Measurements from ENCODE around the gene ADK. TPM values are rescaled to one million over a fixed set of nuclear protein-coding genes. Genes with fewer than 3 reads are reported as not detected.
"Not testable (repeated sequence)": the region's sequence is repeated elsewhere in the genome, so short reads cannot be mapped to it uniquely, and the experiment has no call there.

Gene ADK
- polyA plus RNA-seq, 1 donor (not counting 4 experiments of a cell fraction or from before 2014, with no cell fraction given): 139 TPM

GRCh38 chr10:74297389-74298080 lies 146.5 kb downstream of the ADK start:
- H3K9ac ChIP-seq (ENCODE audit: control insufficient read depth, extremely low read depth, insufficient read depth, low read length): no peak overlapping the region
- H3K36me3 ChIP-seq (ENCODE audit: control insufficient read depth in 2 of 2, extremely low read depth in 1 of 2, insufficient read depth in 2 of 2, low read length in 2 of 2): no peaks in the 10 kb centered on the region
- no peak overlapping the region for H3K4me2 ChIP-seq (ENCODE audit: control insufficient read depth, extremely low read depth, insufficient read depth, low read depth, low read length)
- no peaks in the 10 kb centered on the region for H4K20me1 ChIP-seq (ENCODE audit: control insufficient read depth, extremely low read depth, insufficient read depth, low read length)
- FAIRE-seq: no peak
- peaks cover 20% of the 10 kb centered on the region for H3K4me1 ChIP-seq (ENCODE audit: control insufficient read depth, extremely low read depth, insufficient read depth, low read length)
- dilution Hi-C loops (cut with MboI; ENCODE audit: extremely low pct_ligation_motif_present, low sequenced_read_pairs): no loop called here
- H3K79me2 ChIP-seq (ENCODE audit: control insufficient read depth, insufficient read depth, low read length): peaks cover 35% of the 10 kb centered on the region
- no peaks in the 10 kb centered on the region for H3K9me3 ChIP-seq (ENCODE audit: control insufficient read depth, low read depth, low read length)
- H3K9me1 ChIP-seq (ENCODE audit: control insufficient read depth, extremely low read depth, insufficient read depth, low read length): no peaks in the 10 kb centered on the region
- no peak overlapping the region for H3K4me3 ChIP-seq (ENCODE audit: control insufficient read depth in 2 of 3, extremely low read depth in 1 of 3, insufficient read depth in 2 of 3, low read depth in 1 of 3, low read length in 3 of 3)
- H2AFZ ChIP-seq (ENCODE audit: control insufficient read depth, low read length): no peak overlapping the region
- no peak overlapping the region for H3K27ac ChIP-seq (ENCODE audit: control insufficient read depth, insufficient read depth, low read length)
- H3K27me3 ChIP-seq (ENCODE audit: control insufficient read depth, extremely low read depth, insufficient read depth, low read length): no peaks in the 10 kb centered on the region
- TF ChIP-seq CTCF (optimal IDR thresholded peaks at IDR 0.05 in 1 of 3, IDR thresholded peaks at IDR 0.05 in 1 of 3, conservative IDR thresholded peaks at IDR 0.05 in 1 of 3; ENCODE audit: extremely low read depth in 1 of 3, insufficient read depth in 2 of 3, low read length in 3 of 3) (no peak), EZH2 (IDR thresholded peaks at IDR 0.05; ENCODE audit: low read length) (no peak)
- no peak for DNase-seq (ENCODE audit: low read depth, low spot score)

- H3K27me3 ChIP-seq (ENCODE audit: control insufficient read depth, extremely low read depth, insufficient read depth, low read length); H3K9me1 ChIP-seq (ENCODE audit: control insufficient read depth, extremely low read depth, insufficient read depth, low read length); H3K4me3 ChIP-seq (ENCODE audit: control insufficient read depth in 2 of 3, extremely low read depth in 1 of 3, insufficient read depth in 2 of 3, low read depth in 1 of 3, low read length in 3 of 3); FAIRE-seq; H3K27ac ChIP-seq (ENCODE audit: control insufficient read depth, insufficient read depth, low read length); dilution Hi-C loops (cut with MboI; ENCODE audit: extremely low pct_ligation_motif_present, low sequenced_read_pairs); H3K4me2 ChIP-seq (ENCODE audit: control insufficient read depth, extremely low read depth, insufficient read depth, low read depth, low read length); H2AFZ ChIP-seq (ENCODE audit: control insufficient read depth, low read length); DNase-seq (ENCODE audit: low read depth, low spot score); H4K20me1 ChIP-seq (ENCODE audit: control insufficient read depth, extremely low read depth, insufficient read depth, low read length); H3K4me1 ChIP-seq (ENCODE audit: control insufficient read depth, extremely low read depth, insufficient read depth, low read length); H3K36me3 ChIP-seq (ENCODE audit: control insufficient read depth in 2 of 2, extremely low read depth in 1 of 2, insufficient read depth in 2 of 2, low read length in 2 of 2); H3K9me3 ChIP-seq (ENCODE audit: control insufficient read depth, low read depth, low read length); H3K9ac ChIP-seq (ENCODE audit: control insufficient read depth, extremely low read depth, insufficient read depth, low read length): not testable (repeated sequence)
- H3K79me2 ChIP-seq (ENCODE audit: control insufficient read depth, insufficient read depth, low read length): peaks cover 35% of the 10 kb centered on the region
Measured at GRCh38 chr10:74300074-74300621, 149.1 kb downstream of the ADK start.
